ENCODE results near the gene TPM4.
A peak's percentile ranks its signal among the peaks of the same experiment; 100 is the strongest.

The TPM4 gene

GRCh38 chr19:16042533-16043085 lies 33.7 kb upstream of the TPM4 start:
- peak; percentile 21 for DNase-seq

DNA sequence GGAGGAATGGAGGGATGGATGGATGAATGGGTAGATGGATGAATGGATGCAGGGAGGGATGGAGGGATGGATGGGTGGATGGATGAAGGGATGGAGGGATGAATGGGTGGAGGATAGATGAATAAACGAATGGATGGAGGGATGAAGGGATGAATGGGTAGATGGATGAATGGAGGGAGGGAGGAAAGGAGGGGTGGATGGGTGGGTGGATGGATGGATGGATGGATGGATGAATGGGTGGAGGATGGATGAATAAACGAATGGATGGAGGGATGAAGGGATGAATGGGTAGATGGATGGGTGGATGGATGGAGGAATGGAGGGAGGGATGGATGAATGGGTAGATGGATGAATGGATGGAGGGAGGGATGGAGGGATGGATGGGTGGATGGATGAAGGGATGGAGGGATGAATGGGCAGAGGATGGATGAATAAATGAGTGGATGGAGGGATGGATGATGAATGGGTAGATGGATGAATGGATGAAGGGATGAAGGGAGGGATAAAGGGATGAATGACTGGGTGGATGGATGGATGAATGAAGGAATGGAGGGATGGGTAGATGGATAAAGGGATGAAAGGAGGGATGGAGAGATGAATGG lies 33.0 kb upstream of the TPM4 start:
- no peak for DNase-seq

GRCh38 chr19:16044746-16045145 lies 31.5 kb upstream of the TPM4 start:
- no peak for DNase-seq

GRCh38 chr19:16045171-16045570 lies 31.1 kb upstream of the TPM4 start:
- DNase-seq: no peak

- DNase-seq: no peak
Observed at GRCh38 chr19:16045893-16046292, 30.4 kb upstream of the TPM4 start.

- no peak for DNase-seq
Observed at GRCh38 chr19:16048583-16048982, 27.7 kb upstream of the TPM4 start.

DNA sequence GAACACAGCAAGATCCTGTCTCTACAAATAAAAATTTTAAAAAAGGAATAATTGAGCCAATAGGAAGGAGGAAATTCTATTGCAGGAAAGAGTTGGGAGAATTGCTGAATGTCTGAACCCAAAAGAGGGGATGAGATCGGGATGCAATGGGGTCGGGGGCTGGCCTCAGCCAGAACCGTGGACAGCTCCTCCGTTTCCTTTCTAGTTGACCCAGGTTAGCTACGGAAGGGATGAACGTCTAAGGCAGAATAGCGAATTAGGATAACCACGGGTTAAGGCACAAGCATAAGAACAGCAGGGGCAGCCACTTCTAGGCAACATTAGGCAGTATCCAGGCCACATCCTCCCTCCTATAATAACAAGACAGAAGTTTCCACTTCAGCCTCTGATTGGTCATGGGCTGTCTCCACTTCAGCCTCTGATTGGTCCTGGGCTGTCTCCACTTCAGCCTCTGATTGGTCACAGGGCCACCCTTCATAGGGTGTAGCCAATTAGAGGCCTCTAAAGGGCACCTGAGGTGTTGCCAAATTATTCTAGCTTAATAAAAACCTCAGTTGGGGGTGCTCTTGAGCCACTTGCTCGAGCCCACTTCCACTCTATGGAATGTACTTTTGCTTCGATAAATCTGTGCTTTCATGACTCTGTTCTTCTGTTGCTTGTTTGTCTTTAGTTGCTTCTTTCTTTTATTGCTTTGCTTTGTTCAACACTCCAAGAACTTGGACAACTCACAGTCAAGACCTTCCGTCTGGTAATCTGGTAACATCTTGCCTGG lies 24.9 kb upstream of the TPM4 start:
- DNase-seq: peak; percentile 22

DNA sequence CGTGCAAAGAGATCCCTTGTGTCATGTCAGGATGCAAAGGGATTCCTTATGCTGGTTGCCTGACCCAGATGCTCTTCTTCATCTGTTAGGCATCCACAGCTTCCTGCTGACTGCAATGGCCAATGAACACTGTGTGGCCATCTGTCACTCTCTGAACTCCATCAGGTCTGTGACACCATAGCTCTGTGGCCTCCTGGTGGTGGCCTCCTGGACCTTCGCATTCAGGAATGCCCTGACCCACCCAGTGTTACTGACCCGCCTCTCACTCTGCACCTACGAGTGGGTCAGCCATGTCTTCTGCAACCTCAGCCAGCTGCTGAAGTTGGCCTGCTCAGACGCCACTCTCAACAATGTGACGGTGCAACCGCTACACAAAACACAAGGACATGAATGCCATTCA lies 23.9 kb upstream of the TPM4 start:
- DNase-seq: no peak

- no peak for DNase-seq
Observed at GRCh38 chr19:16057062-16057461, 19.2 kb upstream of the TPM4 start.

DNA sequence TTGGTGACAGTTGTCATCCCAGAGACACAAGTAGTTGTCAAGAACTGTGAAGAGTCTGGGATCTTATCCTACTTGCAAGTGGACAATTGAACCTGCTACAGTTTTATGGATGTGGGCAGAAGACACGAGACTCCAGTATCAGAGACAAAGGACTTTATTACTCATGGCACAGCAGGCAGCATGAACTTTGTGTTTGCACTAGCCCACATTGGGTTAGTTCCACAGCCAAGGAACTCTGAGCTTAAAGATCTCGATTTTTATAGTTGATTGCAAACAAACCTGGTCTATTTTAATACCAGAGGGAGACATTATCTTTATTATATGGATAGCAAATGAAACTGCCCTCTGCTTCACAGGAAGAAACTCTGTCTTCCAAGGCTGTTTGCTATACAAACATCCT lies 16.0 kb upstream of the TPM4 start:
- no peak for DNase-seq

DNA sequence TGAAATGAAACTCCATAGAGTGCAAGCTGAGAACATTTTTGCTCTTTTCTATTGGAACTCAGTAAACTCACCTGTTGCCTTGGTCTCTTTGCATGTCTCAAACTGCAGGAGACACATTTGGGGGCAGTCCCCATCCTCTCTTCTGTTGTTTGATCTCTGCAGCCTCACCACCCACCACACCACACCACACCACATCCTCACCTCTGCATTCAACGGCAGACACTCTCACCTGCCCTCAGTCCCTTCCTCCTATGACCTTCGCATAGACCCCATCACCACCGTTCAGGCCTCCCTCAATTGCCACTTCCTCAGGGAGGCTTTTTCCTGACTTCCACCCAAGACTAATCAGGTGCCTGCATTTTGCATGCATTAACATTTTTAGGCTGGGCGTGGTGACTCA lies 14.4 kb upstream of the TPM4 start:
- DNase-seq: no peak

- DNase-seq: peak; percentile 46
Observed at GRCh38 chr19:16062789-16063188, 13.5 kb upstream of the TPM4 start.

DNA sequence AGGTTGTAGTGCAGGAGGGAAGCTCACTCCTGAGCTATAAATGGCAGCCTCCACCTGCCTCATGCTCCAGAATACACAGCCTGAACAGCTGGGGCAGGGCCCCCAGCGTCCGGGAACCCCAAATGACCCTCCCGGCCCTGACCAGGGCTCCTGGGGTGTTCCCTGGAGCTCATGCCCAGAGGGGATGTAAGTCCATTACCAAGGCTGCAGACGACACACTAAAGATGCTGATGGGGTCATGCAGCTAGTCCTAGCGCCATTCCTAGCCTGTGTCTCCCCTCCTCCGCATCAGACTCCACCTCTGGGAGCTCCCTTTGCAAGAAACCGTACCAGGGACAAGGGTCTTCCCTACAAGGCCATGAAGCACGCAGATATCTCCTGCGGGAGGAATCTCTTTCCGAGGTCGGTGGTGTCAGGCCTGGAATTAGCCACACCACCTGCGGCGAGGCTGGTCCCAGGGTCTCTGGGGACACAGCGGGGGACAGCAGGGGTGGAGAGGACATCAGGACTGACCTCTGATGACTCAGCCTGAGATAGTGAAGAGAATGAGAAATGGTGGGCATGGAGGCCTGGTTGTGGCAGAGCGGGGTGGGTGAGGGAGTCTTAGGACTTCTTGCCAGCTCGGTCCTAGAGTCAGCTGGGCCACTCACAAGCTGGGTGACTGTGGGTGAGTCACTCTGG lies 11.9 kb upstream of the TPM4 start:
- DNase-seq: no peak

- peak; percentile 62 for DNase-seq
Observed at GRCh38 chr19:16066611-16067104, 9.6 kb upstream of the TPM4 start.

DNA sequence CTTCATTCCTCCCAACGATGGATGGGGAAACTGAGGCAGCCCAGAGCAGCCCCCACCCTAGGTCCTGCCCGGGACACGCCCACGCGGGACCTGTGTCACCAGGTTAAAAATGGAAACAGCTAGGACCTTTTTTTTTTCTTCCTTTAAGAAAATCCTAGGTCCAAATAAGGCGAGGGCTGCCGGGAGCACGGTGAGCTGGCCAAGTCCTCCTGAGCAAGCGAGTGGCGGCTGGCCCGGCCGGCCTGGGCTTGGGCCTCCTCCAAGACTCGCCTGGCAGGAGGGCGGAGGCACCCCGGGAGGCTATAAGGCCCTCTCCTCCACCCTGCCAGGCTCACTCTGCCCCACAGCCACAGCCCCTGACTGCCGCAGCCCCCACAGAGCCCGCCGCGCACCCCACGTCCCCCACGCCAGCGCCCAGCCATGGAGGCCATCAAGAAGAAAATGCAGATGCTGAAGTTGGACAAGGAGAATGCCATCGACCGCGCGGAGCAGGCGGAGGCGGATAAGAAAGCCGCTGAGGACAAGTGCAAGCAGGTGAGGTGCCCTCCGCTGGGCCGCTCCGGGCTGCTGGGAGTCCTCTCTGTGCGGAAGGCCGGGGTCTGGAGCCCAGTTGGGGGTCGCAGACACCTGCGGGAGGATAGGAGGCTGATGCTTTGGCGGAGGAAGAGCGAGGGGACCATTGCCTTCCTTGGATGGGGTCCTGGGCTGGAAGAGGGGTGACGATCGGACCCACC lies 8.9 kb upstream of the TPM4 start:
- DNase-seq: peak; percentile 58

GRCh38 chr19:16068696-16069259 lies 7.5 kb upstream of the TPM4 start:
- no peak for DNase-seq

DNA sequence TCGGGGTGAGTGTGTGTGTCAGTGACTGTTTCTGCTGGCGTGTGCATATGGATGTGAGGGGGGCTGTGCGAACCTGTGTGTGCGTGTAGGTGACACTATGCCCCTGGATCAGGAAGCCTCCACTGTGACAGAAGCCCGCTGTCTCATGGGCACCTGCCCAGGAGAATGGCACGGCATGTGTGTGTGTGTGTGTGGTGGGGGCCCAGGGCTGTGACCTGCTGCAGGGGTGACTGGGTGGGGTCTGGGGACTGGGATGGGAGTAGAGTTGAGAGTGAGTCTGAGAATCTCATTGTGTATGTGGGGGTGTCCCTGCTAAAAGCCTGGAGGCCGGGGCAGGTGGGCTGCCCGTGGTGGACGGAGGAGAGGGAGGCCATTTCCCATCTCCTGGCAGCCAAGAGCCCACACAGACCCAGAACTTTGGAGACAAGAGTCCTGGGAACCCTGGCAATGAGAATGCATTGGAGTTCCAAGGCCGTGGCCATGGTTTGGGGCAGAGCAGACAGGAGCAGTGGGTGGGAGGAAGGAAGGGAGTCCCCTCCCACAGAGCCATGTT lies 6.4 kb upstream of the TPM4 start:
- no peak for DNase-seq

GRCh38 chr19:16070366-16070990 lies 5.8 kb upstream of the TPM4 start:
- DNase-seq: no peak

DNA sequence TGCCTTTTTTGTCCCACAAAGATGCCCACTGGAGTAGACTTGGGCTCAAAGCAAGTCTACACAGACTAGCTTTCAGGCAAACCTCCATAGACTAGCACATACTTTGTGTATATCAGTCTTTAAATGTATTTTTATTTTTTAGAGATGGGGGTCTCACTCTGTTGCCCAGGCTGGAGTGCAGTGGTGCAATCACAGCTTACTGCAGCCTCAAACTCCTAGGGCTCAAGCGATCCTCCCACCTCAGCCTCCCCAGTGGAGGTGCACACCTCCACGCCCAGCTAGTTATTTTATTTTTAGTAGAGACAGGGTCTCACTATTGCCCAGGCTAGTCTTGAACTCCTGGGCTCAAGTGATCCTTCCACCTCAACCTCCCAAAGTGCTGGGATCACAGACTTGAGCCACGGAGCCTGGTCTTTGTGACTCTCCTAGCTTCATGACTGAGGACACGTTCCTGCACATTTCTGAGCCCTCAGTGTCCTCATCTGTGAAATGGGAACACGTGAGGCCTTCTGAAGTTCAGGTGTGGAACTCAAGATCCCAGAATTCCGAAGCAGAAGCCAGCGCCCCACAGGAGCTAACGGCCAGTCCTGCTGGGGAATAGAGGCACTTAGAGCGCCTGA lies 5.1 kb upstream of the TPM4 start:
- DNase-seq: no peak

DNA sequence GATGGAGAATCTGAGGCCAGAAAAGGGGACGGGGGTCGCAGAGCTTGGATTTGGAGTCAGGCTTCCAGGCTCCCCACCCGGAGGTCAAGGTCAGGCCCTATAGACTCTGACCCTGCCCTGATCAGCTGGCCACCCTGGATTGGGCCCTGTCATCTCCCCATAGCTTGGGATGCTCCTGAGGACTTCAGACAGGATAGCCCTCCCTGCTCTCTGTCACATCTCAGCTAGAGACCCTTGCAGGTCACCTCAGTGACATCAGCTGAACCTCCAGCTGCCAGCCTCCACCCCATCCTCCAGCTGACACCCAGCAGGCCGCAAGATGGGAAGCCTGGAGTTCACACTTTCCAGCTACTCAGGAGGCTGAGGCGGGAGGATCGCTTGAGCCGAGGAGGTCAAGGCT lies 2.8 kb upstream of the TPM4 start:
- DNase-seq: no peak

DNA sequence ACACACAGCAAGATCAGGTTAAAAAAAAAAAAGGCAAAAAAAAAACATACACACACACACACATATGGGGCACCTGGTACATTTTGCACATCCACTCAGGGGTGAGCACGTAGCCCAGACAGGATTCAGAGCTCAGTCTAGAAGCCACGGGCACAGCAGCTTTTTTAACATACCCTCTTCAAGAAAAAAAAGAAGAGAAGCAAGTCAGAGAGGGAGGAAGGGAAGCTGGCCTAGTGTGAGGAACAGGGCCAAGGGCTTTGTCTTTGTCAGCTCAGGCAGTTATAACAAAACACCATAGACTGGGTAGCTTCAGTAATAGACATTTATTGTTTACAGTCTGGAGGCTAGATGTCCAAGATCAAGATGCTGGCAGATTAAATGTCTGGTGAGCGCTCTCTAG lies 2.3 kb upstream of the TPM4 start:
- no peak for DNase-seq

Measured in EL (cell line).